GM21576 (cell line): ENCODE measurements around the gene KCTD15.

ENCODE experiments used
- ATAC-seq: cut with Tn5 transposase; IDR thresholded peaks from one replicate; pipeline ENCODE4 v1.9.1; 2021; ENCODE audit warnings: mild to moderate bottlenecking, moderate library complexity; ENCODE audit not compliant: unreplicated experiment

Gene KCTD15

GRCh38 chr19:33796164-33796875 lies at the start of gene KCTD15:
TSS of gene KCTD15 (plus strand) at chr19:33796870. CDS start at chr19:33800455, 3,585 bp downstream.
- no peak for ATAC-seq

- no peak for ATAC-seq
Measured at GRCh38 chr19:33747273-33747672, 49.4 kb upstream of the KCTD15 start.

- ATAC-seq: no peak
Measured at GRCh38 chr19:33748231-33748630, 48.4 kb upstream of the KCTD15 start.

- no peak for ATAC-seq
Measured at GRCh38 chr19:33749016-33749415, 47.7 kb upstream of the KCTD15 start.

GRCh38 chr19:33749619-33750175 lies 47.0 kb upstream of the KCTD15 start:
- no peak for ATAC-seq

GRCh38 chr19:33750587-33751435 lies 45.9 kb upstream of the KCTD15 start:
- ATAC-seq: no peak

- no peak for ATAC-seq
Measured at GRCh38 chr19:33751436-33751770, 45.3 kb upstream of the KCTD15 start.

- ATAC-seq: no peak
Measured at GRCh38 chr19:33752018-33752800, 44.5 kb upstream of the KCTD15 start.

- no peak for ATAC-seq
Measured at GRCh38 chr19:33752945-33753344, 43.7 kb upstream of the KCTD15 start.

GRCh38 chr19:33754361-33754760 lies 42.3 kb upstream of the KCTD15 start:
- ATAC-seq: no peak

- ATAC-seq: no peak
Measured at GRCh38 chr19:33755099-33756035, 41.3 kb upstream of the KCTD15 start.

- no peak for ATAC-seq
Measured at GRCh38 chr19:33756177-33756576, 40.5 kb upstream of the KCTD15 start.

- no peak for ATAC-seq
Measured at GRCh38 chr19:33758541-33759013, 38.1 kb upstream of the KCTD15 start.

GRCh38 chr19:33759356-33759755 lies 37.3 kb upstream of the KCTD15 start:
- no peak for ATAC-seq

GRCh38 chr19:33763633-33764371 lies 32.9 kb upstream of the KCTD15 start:
- no peak for ATAC-seq

- no peak for ATAC-seq
Measured at GRCh38 chr19:33766623-33767022, 30.0 kb upstream of the KCTD15 start.

GRCh38 chr19:33767898-33768413 lies 28.7 kb upstream of the KCTD15 start:
- ATAC-seq: no peak

GRCh38 chr19:33769208-33769607 lies 27.5 kb upstream of the KCTD15 start:
- no peak for ATAC-seq

GRCh38 chr19:33770107-33770506 lies 26.6 kb upstream of the KCTD15 start:
- ATAC-seq: no peak
